HG02759 (cell line): ENCODE measurements around the gene ZNF366.

Source experiments
- ATAC-seq: cut with Tn5 transposase; IDR thresholded peaks from one replicate; pipeline ENCODE4 v1.9.1; 2021; ENCODE audit warnings: mild to moderate bottlenecking, moderate library complexity; ENCODE audit not compliant: unreplicated experiment

The ZNF366 gene

DNA sequence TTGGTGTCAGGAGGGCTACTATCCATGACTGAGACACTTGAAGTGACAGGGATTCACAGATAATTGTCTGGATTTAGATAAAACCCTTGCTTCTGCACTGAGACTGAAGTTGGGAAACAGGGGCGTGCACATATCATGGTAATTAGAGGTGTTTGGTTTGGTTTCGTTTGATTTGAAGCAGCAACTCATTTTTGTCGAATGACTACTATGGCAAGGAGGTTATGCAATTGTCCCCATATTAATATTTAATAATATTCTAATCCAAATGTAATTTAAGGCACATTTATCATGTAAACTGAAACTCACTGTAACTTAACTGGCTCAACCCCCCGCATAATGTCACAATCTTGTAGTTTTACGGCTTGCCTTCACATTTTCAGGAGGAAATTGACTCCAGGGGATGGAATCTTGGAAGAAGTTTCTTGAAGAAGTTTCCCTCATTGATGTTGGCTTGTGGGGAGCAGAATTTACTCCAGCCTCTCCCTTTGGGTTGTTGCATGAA, 12.5 kb downstream of the ZNF366 start:
- no peak for ATAC-seq

DNA sequence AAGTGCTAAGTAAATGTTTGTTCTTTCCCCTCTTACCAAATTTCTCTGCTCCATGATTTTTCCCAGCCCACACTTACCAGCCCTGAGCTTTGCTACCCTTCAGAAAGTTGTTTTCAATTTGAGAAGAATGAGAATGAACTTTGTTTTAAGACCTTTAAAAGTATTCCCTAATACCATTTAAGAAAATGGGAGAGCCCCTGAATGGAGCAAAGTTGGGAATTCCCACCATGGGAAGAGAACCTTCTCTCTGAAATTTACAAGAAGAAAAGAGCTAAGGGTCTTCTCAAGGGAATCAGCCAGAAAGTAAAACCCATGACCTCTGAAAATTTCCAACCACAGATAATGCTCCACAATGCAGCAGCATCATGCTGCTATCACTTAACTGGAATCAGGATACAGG, 17.7 kb downstream of the ZNF366 start:
- no peak for ATAC-seq

DNA sequence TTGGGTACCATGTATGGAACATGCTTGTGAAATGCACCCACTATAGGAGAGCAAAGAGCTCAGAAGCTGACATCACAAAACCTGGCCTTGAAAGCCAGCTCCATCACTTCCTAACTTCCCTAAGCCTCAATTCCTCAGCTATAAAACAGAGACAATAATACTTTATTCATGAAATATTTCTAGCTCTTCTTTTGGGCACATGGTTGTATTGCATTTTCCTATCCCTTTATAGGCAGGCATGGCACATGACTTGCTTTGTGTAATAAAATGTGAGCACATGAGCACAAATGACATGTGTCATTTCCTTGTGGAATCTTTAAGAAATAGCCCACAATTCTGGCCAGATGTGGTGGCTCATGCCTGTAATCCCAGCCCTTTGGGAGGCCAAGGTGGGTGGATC, 18.5 kb downstream of the ZNF366 start:
- ATAC-seq = no peak

DNA sequence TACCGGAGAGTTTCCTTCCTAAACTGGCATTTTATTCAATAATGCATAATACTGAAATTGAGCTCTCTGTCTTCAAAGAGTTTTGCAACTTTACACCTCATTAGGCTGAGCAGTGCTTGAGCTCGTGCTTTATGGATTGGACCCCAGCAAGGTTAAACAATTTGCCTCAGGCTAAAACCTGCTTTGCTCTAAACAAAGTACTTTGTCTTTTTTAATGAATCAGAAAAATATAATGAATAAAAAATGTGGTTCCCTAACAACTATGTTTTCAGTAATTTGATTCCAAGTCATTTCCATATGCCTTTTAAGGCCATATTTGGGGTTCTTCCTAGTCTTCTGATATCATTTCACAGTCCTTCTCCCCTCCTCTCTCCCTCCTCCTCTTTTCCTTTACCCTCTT, 20.0 kb downstream of the ZNF366 start:
- ATAC-seq = no peak

DNA sequence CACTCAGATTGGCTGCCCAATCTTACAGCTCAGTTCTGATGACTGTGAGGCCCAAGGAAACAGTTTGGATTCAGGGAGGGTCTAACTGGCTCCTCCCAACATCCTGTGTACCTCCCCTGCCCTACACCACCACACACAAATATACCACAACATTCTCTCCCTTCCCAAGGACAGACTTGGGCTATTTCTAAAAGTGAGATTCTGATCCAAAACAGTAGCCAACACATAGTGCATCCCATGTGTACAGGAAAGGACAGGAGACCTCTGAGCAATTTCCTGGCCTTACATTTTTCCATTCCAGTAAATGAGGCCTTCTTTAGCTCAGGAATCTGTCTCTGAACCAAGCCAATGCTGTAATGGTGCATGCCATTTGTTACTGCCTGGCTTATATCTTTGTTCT, 20.8 kb downstream of the ZNF366 start:
- ATAC-seq = no peak

DNA sequence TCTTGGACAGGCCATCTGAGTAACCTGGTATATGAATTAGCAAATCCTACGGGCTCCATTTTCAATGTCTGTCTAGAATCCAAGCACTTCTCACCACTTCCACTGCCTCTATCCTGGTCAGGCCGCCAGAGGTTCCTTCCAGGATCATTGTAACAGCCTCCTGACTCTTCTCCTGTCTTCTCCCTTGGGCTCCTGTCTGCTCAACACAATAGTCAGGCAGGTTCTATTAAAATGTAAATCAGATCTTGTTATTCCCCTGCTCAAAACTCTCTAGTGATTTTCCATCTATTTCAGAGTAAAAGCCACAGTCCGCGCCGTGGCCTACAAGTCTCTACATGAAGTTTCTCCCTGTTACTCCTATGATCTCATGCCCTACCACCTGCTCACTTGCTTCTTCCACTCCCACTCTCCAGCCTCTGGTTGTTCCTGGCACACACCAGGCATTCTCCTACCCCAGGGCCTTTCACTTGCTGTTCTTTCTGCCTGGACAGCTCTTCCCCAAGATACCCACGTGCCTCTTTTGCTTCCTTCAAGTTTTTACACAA, 21.7 kb downstream of the ZNF366 start:
- ATAC-seq = no peak

DNA sequence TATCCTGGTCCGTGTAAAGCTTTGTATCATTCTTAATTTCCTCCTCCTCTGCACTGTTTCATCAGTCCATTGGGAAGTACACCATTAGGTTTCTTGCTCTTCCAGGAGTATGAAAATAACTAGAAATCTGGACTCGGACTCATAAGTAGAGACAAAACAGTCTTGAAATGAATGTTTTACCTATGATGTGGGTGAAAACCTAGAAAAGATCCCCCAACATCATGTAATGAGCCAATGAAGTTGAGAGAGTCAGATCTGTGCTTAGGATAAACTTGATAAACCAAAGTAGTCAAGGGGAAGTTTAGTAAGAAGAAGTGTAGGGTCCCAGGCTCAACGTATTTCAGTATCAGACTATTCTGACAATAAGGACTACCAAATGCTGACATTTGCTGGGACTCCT, 25.2 kb downstream of the ZNF366 start:
- ATAC-seq = no peak

DNA sequence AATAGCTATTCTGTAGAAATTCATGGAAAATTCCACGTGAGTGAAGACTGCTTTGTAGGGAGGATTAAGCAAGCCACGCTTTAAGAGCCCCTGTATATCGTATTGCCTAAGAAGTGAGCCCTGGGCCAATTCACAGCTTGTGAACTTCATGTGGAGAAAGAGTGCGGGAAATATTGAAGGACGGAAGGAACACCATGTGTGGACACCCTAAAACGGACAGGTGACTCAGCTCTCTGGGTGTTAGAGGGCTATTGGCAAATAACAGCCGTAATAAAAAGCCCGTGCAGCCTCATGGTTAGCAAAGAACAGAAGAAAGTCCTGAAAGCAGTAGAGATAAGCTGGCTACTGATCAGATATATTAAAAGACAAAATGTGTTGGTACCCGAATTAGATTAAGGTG, 26.4 kb downstream of the ZNF366 start:
- ATAC-seq = no peak

DNA sequence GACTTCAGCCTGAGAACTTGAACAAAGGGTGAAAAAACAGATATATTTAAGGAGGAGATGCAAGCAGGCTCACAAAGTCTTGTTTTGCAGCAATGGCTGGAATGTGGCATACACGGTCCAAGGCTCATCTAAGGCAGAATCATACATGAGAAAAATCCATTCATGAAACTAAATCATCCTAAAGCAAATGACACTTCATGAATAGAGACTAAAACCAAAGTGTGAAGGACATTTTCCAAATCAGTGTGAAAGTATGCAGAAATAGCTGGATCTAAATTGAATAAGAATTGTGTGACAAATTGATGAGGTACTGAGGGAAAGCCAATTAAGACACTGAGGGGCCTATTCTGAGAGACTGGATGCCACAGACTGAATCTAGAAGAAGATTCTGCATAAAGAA, 27.3 kb downstream of the ZNF366 start:
- no peak for ATAC-seq

DNA sequence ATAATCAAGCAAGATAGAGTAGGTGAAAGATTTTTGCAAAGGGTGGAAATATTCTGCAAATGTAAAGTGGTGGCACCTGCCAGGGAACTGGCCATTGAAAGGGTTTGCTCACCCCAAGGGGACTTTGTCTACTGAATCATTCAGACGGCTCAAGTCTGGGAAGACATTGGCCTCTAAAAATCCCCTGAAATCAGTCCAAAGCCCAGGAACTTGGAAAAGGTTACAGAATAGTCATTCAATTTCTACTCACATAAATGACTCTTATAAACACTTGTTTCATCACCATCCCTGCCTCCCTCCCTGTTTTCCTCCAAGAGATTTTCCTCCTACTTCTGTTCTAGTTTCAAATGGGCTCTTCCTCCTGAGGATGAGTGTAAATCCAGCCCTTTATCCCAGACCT, 28.5 kb downstream of the ZNF366 start:
- ATAC-seq = no peak

DNA sequence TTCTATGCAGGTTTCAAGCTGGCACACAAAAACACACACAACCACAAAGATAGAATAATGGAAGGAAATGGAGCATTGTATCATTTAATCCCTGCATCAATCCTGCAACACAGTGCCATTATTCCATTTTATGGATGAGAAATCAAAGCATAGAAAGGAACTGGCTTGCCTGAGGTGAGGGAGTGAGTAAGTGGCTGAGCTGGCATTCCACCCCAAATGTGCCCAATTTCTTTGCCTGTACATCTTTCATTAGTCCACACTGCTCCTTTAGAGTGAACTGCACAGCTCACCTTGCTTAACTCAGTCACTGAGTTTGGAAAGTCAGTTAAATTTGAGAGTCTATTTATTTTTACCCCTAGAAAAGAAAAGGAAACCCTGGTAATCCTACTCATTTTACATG, 28.9 kb downstream of the ZNF366 start:
- no peak for ATAC-seq

DNA sequence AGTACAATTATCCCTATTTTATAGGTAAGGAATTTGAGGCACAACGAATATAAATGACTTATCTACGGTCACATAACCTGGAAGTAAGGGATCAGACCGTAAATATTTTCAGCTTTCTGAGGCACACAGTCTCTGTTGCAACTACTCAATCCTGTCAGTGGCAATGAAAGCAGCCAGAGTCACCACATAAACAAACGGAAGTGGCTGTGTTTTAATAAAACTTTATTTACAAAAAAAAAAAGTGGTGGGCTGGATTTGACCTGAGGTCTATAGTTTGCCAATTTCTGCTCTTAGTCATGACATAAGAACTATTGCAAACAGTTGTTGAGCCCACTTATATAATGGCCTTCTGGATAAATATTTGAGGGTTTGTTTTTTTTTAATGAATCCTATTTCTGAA, 29.6 kb downstream of the ZNF366 start:
- no peak for ATAC-seq

DNA sequence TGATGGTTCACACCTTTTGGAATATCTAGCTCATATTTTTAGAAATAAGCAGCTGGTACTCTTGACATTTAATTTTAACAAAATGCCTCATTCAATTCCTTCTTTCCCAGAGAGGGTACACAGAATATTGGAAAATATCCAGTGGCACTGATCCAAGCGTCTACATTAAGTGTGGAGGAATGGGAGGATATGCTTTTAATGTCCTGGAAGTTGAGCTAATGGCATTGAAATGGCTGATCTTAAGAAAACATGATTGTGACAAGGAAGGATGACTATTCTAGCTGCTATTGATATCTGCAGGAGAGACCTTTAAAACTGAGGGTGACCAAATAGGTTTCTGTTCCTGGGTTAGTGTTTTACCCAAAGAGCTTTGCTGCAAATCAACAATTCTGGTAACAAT, 30.0 kb downstream of the ZNF366 start:
- no peak for ATAC-seq

DNA sequence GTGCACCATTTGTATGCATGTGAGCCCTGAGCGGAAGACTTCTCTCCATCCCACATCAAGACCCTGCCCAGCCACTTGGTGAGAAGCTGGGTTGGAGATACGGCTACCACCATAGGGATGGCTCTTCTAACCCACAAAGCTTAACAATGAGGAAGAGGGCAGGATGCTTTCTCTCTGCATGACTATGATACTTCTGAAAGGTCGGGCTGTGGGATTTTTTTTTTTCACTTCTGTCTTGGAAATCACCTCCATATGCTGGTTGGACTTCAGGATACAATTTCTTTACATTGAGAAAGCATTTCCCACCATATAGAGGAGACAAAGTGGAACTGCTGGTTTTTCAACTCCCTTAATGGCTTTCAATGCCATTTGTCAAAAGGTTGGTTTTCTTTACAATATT, 30.5 kb downstream of the ZNF366 start:
- no peak for ATAC-seq

DNA sequence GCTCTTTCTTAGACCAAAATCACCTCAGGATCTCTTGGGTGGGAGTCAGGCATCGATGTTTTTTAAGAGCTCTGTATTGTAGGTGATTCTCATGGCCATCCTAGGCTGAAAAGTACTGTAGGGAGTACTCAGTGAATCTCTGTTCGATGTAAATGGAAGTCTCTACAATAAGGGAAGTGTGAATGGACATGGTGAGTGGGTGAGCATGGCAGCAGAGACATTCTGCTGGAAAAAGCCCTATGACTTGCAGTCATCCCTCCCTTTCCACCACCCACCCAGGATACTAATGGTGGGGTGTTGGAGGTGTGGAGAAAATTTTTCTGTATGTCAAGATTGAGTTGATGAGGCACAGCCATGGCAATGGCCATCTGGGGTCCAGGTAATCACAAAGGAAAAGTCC, 30.9 kb downstream of the ZNF366 start:
- ATAC-seq = no peak

DNA sequence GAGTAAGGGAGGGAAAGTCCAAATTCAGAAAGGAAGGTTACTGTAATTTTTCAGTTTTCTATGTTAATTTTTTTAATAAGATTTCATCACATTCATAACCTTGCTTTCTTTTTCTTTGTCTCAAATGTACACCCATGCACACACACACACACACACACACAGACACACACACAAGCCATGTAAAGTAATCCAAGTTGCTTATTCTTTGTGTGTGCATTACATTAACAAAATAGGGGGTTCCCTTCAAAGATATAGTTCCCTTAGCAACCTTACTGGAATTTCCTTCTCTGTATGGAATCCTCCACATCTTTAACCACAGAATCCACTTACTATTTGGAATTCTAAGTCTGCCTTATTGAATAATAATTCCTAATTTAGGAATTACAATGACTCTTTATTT, 32.7 kb downstream of the ZNF366 start:
- no peak for ATAC-seq

DNA sequence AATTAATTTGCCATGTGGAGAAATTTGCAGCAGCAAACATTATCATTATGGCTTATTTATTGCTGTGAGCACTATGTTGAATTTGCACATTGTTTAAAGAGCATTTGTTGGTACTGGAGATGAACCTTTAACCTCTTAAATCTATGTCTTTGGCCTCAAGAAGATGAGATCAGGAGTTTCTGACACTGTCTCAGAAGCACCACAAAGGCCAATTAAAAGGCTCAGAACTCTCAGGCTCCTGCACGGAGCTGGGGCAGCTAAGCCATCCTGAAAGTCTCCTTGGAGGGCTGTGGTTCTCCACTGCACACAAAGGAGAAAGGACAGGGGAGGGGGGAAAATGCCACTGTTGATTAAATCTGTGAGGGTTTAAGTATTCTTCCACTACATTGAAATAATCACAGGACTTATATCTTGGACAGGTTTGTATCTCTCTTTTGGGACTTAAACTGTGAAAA, 33.1 kb downstream of the ZNF366 start:
- no peak for ATAC-seq

DNA sequence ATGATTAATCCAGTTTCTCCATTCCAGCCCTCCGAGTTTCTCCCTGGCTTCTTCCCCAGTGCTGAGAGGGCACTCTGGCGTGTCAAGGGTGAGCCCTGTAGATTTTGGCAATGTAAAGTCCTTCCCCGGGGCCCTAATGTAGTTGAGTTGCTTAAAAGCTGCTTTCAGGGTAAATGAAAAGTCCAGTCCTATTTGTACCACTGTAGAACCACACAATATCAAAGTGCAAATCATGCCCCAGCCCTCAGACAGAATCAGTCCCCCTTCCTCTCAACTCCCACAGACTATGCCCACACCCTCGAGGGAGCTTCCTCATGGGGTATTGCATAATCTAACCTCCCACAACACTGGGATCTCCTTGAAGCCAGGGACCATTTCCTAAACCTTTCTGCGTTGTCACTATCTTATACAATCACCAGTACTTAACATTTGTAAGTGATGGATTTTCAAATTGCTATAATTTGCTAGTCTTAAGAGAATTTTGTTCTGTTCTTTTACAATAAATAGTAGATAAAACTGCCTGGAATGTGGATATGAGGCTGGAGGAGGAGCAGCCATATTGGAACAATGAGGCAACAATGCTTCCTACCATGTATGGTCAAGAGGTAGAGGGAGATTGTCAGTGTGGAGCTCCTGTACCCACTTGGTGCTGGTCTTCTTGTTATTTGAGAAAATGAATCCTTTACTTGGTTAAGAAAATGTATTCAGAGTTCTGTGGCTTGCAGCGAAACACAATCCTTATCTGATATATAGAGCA, 34.4 kb downstream of the ZNF366 start:
- ATAC-seq = no peak

DNA sequence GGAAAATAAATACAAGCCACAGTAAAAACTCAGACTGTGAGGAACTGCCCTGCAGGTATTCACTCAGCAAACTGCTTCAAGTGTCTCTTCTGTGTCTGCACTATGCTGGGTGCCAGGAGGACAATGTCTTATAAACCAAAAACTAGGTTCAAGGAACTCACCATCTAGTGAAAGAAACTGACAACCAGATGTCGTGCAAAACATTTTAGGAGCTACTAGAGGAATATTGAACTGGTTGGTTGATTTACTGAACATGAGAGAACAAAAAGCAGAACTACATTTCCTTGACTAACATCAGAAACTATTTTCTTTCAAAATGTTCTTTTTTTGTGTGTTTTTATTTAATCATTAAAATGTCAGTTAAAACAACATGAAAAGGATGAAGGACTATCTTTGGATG, 35.2 kb downstream of the ZNF366 start:
- ATAC-seq = peak; percentile 44

DNA sequence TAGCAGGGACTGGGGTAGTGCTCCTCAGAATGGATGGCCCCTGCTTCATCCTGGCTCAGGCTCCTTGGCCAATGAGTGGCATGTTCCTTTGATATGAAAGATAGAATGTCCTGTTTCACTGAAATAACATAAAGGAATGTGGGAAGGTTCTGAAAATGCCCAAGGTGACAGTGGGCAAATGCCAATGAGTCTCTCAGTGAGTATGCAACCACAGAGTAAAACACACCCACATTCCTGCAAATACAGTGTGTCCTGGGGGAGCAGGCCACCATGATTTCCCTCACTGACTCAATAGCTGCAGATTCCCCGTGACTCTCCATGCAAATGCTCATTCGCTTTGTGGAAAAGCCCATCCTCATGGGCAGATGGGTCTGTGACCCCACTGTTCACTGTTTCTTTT, 36.4 kb downstream of the ZNF366 start:
- no peak for ATAC-seq

DNA sequence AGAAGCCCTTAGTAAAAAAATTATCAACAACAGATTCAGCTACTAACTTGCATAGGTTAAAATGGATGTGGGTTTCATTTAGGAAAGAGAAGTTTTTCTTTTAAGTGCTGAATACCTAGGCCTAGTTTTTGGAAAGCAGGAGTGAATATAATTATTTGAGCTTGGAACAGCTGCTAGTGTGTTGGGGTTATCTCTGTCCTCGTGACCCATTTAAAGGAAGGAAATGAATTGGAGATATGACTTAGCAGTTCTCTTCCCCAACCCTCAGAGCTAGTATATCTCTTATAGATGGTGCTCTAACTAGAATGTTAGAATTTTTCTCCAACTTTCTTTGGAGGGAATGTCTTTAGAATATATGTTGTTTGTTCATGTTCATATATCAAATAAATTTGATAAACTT, 38.6 kb downstream of the ZNF366 start:
- ATAC-seq = no peak

DNA sequence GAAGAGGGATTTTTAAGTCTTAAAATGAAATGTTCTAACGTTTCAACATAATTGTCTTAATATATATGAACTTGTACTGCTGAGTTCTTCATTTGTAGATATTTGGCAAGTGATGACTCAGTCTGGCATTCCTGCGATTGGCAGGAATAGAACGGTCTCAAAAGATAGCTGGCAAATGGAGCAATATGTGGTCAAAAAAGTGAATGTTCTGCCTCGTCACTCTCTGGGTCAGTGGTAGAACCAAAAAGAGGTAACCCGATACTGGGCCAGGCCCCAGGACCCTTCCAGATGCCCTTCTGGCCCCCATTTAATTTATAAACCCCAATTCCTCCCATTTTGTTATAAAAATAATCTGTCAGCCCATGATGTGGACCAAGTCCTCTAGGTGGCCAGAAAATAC, 39.2 kb downstream of the ZNF366 start:
- no peak for ATAC-seq

DNA sequence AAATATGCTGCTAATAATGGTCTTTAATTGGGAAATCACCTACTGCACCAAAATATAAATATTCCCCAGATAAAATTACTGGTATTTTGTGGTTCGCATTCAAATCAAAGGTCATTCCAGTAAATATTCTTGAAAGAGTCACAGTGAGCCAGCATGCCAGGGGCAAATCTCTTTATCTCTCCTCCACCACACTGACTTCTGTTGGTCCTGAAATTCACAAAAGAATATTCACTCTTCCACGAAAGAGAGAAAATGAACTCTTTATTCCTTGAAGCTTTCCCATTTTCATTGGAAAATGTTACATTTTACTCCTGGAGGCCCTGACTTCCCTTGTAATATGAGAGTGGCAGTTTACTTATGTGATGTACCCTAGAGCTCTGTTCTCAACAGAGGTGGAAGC, 39.7 kb downstream of the ZNF366 start:
- no peak for ATAC-seq
